Adrenal gland (tissue), 12 donors: ENCODE measurements around the gene TET1. TPM values are rescaled to one million over a fixed set of nuclear protein-coding genes. Genes with fewer than 3 reads are reported as not detected.
"Not testable (repeated sequence)": the region's sequence is repeated elsewhere in the genome, so short reads cannot be mapped to it uniquely, and the experiment has no call there.

Source experiments
- DNase-seq, 7 donors: peaks; one replicate each; pipeline ENCODE4 v3.0.0-alpha.2; 2019 to 2020
- H3K27ac ChIP-seq, 5 donors: fragments of 200-600 bp; sonication (generic) in 4 of 5; 1 replicate in 3 of 5; 2 replicates in 2 of 5; pipeline versions ENCODE4 v1.5.1 to v1.8.0; 2016 to 2020; ENCODE audit warnings: mild to moderate bottlenecking in 1 of 5
- H3K27me3 ChIP-seq: fragments of 200-600 bp; 2 replicates; pipeline ENCODE4 v1.8.0; 2021
- H3K36me3 ChIP-seq, 2 donors: fragments of 200-600 bp; replicated peaks in 1 of 2; 1 replicate in 1 of 2; 2 replicates in 1 of 2; pipeline versions ENCODE4 v1.5.1 to v1.8.0; 2018 to 2022
- H3K4me1 ChIP-seq, 2 donors: fragments of 200-600 bp; replicated peaks in 1 of 2; 1 replicate in 1 of 2; 2 replicates in 1 of 2; pipeline versions ENCODE4 v1.5.1 to v1.8.0; 2018 to 2021
- H3K4me3 ChIP-seq, 4 donors: fragments of 200-600 bp; sonication (generic) in 3 of 4; one replicate each; pipeline ENCODE4 v1.5.1; 2016 to 2018
- H3K9me3 ChIP-seq, 3 donors: fragments of 200-600 bp; sonication (generic) in 1 of 3; replicated peaks in 1 of 3; 1 replicate in 2 of 3; 2 replicates in 1 of 3; pipeline versions ENCODE4 v1.5.1 to v1.8.0; 2016 to 2021
- POLR2A ChIP-seq, 2 donors: fragments of 450-650 bp; IDR thresholded peaks; one replicate each; pipeline ENCODE4 v1.6.1; 2017; ENCODE audit warnings: antibody characterized with exemption in 2 of 2, mild to moderate bottlenecking in 2 of 2, moderate library complexity in 1 of 2
- WGBS, 4 donors: extraction: QIAGEN DNeasy Blood & Tissue Kit in 2 of 4; methylation state at CpG; one replicate each; pipeline versions ENCODE4 v1.1.5 to v1.1.7; 2013 to 2017; 5-methylcytosine and 5-hydroxymethylcytosine counted together
- intact Hi-C, 2 donors: fragments of 100-400 bp; cut with DNase I; formaldehyde crosslinking; loops; one replicate each; pipeline versions ENCODE4 v1.14.1 to v1.15.0; 2022 to 2023
- polyA plus RNA-seq, 3 donors: library from polyadenylated mRNA; stranded (reverse); fragments of 200-250 nt in 2 of 3; fragments of 350-450 nt in 1 of 3; fragmentation: Illumina TruSeq in 1 of 3; extraction: RNeasy Lipid Tissue Mini Kit (QIAGEN cat#74804) in 1 of 3; gene quantifications; one replicate each; pipeline ENCODE4 v1.2.3, GENCODE V29; 2013 to 2014
- total RNA-seq, 9 donors: library from RNA; depleted of rRNA in 4 of 9; stranded (reverse); fragments of >200 nt in 4 of 9; fragments of 120-200 nt in 1 of 9; fragmentation: NEBNext Ultra II Directional in 1 of 9; extraction: Animal tissue kit (Norgen Biotek cat#: 25700) in 1 of 9; gene quantifications; one replicate each; pipeline versions ENCODE4 v1.1.0 to v1.2.4, GENCODE V29; 2013 to 2023
- TF ChIP-seq, protein P1 (sequence below), 6 experiments: fragments of 450-650 bp in 4 of 6; fragments of 200-600 bp in 2 of 6; sonication (generic) in 1 of 6; IDR thresholded peaks; 1 replicate in 5 of 6; 2 replicates in 1 of 6; pipeline versions ENCODE4 v1.5.1 to v1.8.0; 2016 to 2021; ENCODE audit warnings: antibody characterized with exemption in 6 of 6, mild to moderate bottlenecking in 2 of 6, moderate library complexity in 1 of 6
- donor health status: healthy with polysubstance abuse.
- donor health status: Bipolar disorder and iron deficiency.
- donor health status: DM: yes; HTN: yes; CAD: no.
- donor health status: DM: no; HTN: no; CAD: no.
- donor health status: DM: no; HTN: no; CAD: no.
- donor health status: DM: yes; HTN: yes; CAD: no.

TET1 gene
- total and polyA plus RNA-seq, 12 donors: 0.07 to 10.0 (median 1.4) TPM

DNA sequence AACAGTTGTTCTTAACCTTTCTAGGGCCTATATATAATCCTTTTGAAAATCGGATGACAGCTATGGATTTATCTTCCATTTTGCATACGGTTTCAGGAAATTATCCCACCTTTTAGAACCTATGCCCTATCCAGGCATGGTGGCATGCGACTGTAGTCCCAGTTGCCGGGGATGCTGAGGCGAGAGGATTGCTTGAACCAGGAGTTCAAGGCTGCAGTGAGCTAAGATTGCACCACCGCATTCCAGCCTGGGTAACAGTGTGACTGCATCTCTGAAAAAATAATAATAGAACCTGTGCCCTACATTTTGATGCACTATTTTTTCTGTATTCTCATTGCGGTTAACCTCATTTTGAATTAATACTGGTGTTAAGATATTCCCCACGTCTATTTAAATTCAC lies 172.5 kb downstream of the TET1 start:
- Histone ChIP-seq H3K9me3 (no peaks in the 10 kb centered on the region), H3K27me3 (no peaks in the 10 kb centered on the region), H3K36me3 (peaks cover 0 to 72% of the 10 kb centered on the region in 2 donors), H3K4me3 (no peak overlapping the region), H3K4me1 (no peaks in the 10 kb centered on the region), H3K27ac (no peak overlapping the region)
- intact Hi-C loops: no loop called here
- WGBS, 4 donors: 64 to 82% (median 71%) methylated on average over 8 of the region's 8 CpGs
- DNase-seq: peak in 4 of 7 donors; percentile 40 to 58 (median 54)
- TF ChIP-seq, protein P1, sequence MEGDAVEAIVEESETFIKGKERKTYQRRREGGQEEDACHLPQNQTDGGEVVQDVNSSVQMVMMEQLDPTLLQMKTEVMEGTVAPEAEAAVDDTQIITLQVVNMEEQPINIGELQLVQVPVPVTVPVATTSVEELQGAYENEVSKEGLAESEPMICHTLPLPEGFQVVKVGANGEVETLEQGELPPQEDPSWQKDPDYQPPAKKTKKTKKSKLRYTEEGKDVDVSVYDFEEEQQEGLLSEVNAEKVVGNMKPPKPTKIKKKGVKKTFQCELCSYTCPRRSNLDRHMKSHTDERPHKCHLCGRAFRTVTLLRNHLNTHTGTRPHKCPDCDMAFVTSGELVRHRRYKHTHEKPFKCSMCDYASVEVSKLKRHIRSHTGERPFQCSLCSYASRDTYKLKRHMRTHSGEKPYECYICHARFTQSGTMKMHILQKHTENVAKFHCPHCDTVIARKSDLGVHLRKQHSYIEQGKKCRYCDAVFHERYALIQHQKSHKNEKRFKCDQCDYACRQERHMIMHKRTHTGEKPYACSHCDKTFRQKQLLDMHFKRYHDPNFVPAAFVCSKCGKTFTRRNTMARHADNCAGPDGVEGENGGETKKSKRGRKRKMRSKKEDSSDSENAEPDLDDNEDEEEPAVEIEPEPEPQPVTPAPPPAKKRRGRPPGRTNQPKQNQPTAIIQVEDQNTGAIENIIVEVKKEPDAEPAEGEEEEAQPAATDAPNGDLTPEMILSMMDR (IDR thresholded peaks at IDR 0.05): no peak
- no peak for TF ChIP-seq POLR2A (IDR thresholded peaks at IDR 0.05)

DNA sequence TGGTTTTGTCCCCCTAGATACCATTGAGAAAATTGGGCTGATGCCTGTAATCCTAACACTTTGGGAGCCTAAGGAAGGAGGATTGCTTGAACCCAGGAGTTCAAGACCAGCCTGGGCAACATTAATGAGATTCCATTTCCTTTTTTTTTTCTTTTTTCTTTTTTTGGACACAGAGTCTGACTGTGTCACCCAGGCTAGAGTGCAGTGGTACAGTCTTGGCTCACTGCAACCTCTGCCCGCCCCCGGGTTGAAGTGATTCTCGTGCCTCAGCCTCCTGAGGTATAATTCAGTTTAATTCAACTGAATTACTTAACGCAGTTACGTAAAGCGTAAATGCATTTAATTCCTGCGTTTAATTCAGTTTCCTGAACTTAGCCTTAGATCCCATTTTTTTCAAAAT lies 174.2 kb downstream of the TET1 start:
- H3K27ac ChIP-seq: no peak overlapping the region
- no peaks in the 10 kb centered on the region for H3K9me3 ChIP-seq
- TF ChIP-seq, protein P1 (IDR thresholded peaks at IDR 0.05): no peak
- no peak for TF ChIP-seq POLR2A (IDR thresholded peaks at IDR 0.05)
- no peak for DNase-seq
- intact Hi-C loops: no loop called here
- H3K4me3 ChIP-seq: no peak overlapping the region
- no peaks in the 10 kb centered on the region for H3K4me1 ChIP-seq
- peaks cover 0 to 76% of the 10 kb centered on the region in 2 donors for H3K36me3 ChIP-seq
- H3K27me3 ChIP-seq: no peaks in the 10 kb centered on the region
- 90 to 95% (median 92%) methylated on average over 7 of the region's 7 CpGs for WGBS, 4 donors

DNA sequence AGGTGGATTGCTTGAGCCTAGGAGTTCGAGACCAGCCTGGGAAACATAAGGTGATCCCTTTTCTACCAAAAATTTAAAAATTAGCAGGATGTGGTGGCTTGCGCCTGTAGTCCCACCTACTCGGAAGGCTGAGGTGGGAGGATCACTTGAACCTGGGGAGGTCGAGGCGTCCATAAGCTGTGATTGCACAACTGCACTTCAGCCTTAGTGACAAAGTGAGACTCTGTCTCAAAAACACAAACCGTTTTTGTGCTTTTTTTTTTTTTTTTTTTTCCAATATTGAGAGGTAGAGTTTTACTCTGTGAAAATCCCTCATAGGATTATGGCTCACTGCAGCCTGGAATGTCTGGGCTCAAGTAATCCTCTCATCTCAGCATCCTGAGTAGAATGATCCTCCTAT lies 175.0 kb downstream of the TET1 start:
- 72 to 80% (median 78%) methylated on average over 6 of the region's 6 CpGs for WGBS, 4 donors
- Histone ChIP-seq H3K4me1 (no peaks in the 10 kb centered on the region), H3K27me3 (no peaks in the 10 kb centered on the region), H3K4me3 (no peak overlapping the region), H3K36me3 (peaks cover 0 to 78% of the 10 kb centered on the region in 2 donors), H3K27ac (no peak overlapping the region), H3K9me3 (no peaks in the 10 kb centered on the region)
- TF ChIP-seq, protein P1 (IDR thresholded peaks at IDR 0.05): no peak
- TF ChIP-seq POLR2A (IDR thresholded peaks at IDR 0.05): no peak
- DNase-seq: no peak
- intact Hi-C loops: no loop called here

DNA sequence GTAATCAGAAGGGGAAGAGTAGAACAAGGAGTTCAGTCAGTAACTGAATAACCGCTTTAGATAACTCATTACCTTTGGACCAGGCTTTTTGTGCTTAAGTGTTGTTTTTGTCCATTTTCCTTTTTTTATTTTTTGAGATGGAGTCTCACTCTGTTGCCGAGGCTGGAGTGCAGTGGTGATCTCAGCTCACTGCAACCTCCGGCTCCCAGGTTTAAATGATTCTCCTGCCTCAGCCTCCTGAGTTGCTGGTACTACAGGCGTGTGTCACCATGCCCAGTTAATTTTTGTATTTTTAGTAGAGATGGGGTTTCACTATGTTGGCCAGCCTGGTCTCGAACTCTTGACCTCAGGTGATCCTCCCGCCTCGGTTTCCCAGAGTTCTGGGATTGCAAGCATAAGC lies 175.6 kb downstream of the TET1 start:
- DNase-seq, H3K27ac ChIP-seq, H3K27me3 ChIP-seq, H3K4me3 ChIP-seq, H3K9me3 ChIP-seq, intact Hi-C loops, H3K4me1 ChIP-seq: not testable (repeated sequence)
- H3K36me3 ChIP-seq: peaks cover 0 to 77% of the 10 kb centered on the region in 2 donors
- 82 to 97% (median 91%) methylated on average over 6 to 7 of the region's 7 CpGs for WGBS, 4 donors

DNA sequence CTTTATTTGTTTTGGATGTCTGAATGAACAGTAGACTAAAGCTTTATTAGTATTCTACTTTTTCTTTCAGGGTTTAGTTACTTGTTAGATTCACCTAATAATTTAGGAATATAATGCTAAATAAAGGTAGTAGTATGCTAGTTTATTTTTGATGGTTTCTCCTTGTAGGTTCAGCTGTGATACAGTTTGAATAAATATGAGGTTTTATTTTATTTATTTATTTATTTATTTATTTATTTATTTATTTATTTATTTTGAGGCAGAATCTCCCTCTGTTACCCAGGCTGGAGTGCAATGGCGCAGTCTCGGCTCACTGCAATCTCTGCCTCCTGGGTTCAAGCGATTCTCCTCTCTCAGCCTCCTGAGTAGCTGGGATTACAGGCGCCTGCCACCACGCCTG lies 180.5 kb downstream of the TET1 start:
- H3K36me3 ChIP-seq: peaks cover 0 to 92% of the 10 kb centered on the region in 2 donors
- not testable (repeated sequence) for H3K27me3 ChIP-seq, DNase-seq, H3K4me3 ChIP-seq, H3K9me3 ChIP-seq, H3K27ac ChIP-seq, H3K4me1 ChIP-seq
- WGBS, 4 donors: 93 to 99% (median 98%) methylated on average over 5 of the region's 5 CpGs
- intact Hi-C loops: loop anchor here in 1 of 2 donors (10.0 kb wide), 1 partner anchor 234 kb away; no protein-coding TSS in a partner anchor
